Gastrocnemius medialis (tissue), 4 donors: Measurements from ENCODE around the gene INSYN2A.

ENCODE experiments used
- POLR2A ChIP-seq, 2 donors: fragments of 450-650 bp; IDR thresholded peaks; one replicate each; pipeline ENCODE4 v1.6.1; 2017; ENCODE audit warnings: antibody characterized with exemption in 2 of 2, mild to moderate bottlenecking in 2 of 2, moderate library complexity in 2 of 2
- TF ChIP-seq, protein P1 (sequence below), 5 experiments: fragments of 450-650 bp in 3 of 5; fragments of 200-600 bp in 2 of 5; sonication (generic) in 2 of 5; IDR thresholded peaks in 4 of 5; conservative IDR thresholded peaks in 1 of 5; 1 replicate in 4 of 5; 2 replicates in 1 of 5; pipeline ENCODE4 v1.5.1; 2016 to 2019; ENCODE audit warnings: antibody characterized with exemption in 5 of 5, mild to moderate bottlenecking in 3 of 5, moderate library complexity in 3 of 5

DNA sequence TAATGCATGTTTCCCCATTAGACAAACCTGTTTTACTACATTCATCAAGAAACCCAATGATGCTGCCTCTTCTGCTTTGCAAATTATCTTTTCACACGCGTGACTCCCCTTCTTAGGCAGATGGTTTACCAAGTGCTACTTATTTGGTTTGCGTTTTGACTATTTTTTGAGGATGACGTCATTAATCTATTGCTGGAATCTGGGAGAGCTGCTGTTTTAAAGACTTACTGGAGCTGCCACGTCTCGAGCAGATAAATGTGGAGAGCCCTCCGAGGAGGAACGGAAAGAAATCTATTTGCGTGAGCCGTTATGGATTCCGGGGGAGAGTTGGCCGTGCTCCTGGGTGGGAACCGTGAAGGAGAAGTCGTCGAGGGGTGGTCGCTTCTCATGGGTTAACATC is 19.7 kb downstream of the INSYN2A start:
- TF ChIP-seq, protein P1, sequence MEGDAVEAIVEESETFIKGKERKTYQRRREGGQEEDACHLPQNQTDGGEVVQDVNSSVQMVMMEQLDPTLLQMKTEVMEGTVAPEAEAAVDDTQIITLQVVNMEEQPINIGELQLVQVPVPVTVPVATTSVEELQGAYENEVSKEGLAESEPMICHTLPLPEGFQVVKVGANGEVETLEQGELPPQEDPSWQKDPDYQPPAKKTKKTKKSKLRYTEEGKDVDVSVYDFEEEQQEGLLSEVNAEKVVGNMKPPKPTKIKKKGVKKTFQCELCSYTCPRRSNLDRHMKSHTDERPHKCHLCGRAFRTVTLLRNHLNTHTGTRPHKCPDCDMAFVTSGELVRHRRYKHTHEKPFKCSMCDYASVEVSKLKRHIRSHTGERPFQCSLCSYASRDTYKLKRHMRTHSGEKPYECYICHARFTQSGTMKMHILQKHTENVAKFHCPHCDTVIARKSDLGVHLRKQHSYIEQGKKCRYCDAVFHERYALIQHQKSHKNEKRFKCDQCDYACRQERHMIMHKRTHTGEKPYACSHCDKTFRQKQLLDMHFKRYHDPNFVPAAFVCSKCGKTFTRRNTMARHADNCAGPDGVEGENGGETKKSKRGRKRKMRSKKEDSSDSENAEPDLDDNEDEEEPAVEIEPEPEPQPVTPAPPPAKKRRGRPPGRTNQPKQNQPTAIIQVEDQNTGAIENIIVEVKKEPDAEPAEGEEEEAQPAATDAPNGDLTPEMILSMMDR (IDR thresholded peaks at IDR 0.05 in 4 of 5, conservative IDR thresholded peaks at IDR 0.05 in 1 of 5) = no peak
- TF ChIP-seq POLR2A (IDR thresholded peaks at IDR 0.05) = no peak
